Measurements from ENCODE around the gene CCL2. TPM values are rescaled to one million over a fixed set of nuclear protein-coding genes. Genes with fewer than 3 reads are reported as not detected.
A peak's percentile ranks its signal among the peaks of the same experiment; 100 is the strongest.

The CCL2 gene
- total RNA-seq (2021), result 3.7 and 3.9 TPM in 2 replicates
- percentile 46 among the genes with signal in this experiment for Bru-seq, nascent RNA
- BruChase-seq, experiment 1, labeled RNA remaining after a 2-hour chase, result percentile 67 among the genes with signal in this experiment
- percentile 44 among the genes with signal in this experiment for BruChase-seq, experiment 2, labeled RNA remaining after a 6-hour chase
- long read RNA-seq, transcript CCL2-201 (3 exons, 741 nt), result major isoform, 8 of 8 reads
- long read RNA-seq, partial matches to known transcripts, result 0 of 8 reads
- long read RNA-seq, other reads (novel, unspliced or antisense), result 0 of 8 reads

DNA sequence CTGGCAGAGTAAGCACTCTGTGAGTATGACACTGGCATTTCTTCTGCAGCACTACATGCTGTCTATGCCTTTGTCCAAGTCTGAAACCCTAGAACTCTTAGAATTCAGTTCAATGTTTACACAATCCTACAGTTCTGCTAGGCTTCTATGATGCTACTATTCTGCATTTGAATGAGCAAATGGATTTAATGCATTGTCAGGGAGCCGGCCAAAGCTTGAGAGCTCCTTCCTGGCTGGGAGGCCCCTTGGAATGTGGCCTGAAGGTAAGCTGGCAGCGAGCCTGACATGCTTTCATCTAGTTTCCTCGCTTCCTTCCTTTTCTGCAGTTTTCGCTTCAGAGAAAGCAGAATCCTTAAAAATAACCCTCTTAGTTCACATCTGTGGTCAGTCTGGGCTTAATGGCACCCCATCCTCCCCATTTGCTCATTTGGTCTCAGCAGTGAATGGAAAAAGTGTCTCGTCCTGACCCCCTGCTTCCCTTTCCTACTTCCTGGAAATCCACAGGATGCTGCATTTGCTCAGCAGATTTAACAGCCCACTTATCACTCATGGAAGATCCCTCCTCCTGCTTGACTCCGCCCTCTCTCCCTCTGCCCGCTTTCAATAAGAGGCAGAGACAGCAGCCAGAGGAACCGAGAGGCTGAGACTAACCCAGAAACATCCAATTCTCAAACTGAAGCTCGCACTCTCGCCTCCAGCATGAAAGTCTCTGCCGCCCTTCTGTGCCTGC is at the start of gene CCL2:
TSS of gene CCL2 (plus strand) at position 635 of the 730 bp plus-strand sequence. CDS start at position 700, 65 bp downstream.
- H3K4me3 ChIP-seq (ENCODE audit: low read depth, low read length, poor library complexity, severe bottlenecking), result peak within 1 kb of the TSS; percentile 24
- no peaks in the 10 kb centered on the region for H3K36me3 ChIP-seq (ENCODE audit: insufficient read depth, low read length, poor library complexity, severe bottlenecking)
- no peaks in the 10 kb centered on the region for H3K9me3 ChIP-seq (ENCODE audit: low read depth, low read length, poor library complexity, severe bottlenecking)
- intact Hi-C loops (cut with micrococcal nuclease; ENCODE audit: unreplicated experiment), result no loop called here
- no TSS peak for BruUV-seq (replicated peaks)
- ChIA-PET POLR2A (ENCODE audit: low non-redundant PET) (no interaction called here), CTCF (no interaction called here)
- H3K27ac ChIP-seq (ENCODE audit: low read depth, low read length, poor library complexity, severe bottlenecking), result no peak within 1 kb of the TSS
- DNase-seq (ENCODE audit: low spot score), result peak; percentile 47
- no peaks in the 10 kb centered on the region for H3K4me1 ChIP-seq (ENCODE audit: insufficient read depth, low read length, poor library complexity, severe bottlenecking)
- TF ChIP-seq, protein P1, sequence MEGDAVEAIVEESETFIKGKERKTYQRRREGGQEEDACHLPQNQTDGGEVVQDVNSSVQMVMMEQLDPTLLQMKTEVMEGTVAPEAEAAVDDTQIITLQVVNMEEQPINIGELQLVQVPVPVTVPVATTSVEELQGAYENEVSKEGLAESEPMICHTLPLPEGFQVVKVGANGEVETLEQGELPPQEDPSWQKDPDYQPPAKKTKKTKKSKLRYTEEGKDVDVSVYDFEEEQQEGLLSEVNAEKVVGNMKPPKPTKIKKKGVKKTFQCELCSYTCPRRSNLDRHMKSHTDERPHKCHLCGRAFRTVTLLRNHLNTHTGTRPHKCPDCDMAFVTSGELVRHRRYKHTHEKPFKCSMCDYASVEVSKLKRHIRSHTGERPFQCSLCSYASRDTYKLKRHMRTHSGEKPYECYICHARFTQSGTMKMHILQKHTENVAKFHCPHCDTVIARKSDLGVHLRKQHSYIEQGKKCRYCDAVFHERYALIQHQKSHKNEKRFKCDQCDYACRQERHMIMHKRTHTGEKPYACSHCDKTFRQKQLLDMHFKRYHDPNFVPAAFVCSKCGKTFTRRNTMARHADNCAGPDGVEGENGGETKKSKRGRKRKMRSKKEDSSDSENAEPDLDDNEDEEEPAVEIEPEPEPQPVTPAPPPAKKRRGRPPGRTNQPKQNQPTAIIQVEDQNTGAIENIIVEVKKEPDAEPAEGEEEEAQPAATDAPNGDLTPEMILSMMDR (conservative IDR thresholded peaks at IDR 0.05; ENCODE audit: low read depth, low read length), result no peak
- no peak for TF ChIP-seq EZH2 (IDR thresholded peaks at IDR 0.05; ENCODE audit: borderline replicate concordance, low read depth, low read length, poor library complexity, severe bottlenecking)
- H3K27me3 ChIP-seq (replicated peaks; ENCODE audit: insufficient read depth, low read depth, low read length, poor library complexity), result no peaks in the 10 kb centered on the region

DNA sequence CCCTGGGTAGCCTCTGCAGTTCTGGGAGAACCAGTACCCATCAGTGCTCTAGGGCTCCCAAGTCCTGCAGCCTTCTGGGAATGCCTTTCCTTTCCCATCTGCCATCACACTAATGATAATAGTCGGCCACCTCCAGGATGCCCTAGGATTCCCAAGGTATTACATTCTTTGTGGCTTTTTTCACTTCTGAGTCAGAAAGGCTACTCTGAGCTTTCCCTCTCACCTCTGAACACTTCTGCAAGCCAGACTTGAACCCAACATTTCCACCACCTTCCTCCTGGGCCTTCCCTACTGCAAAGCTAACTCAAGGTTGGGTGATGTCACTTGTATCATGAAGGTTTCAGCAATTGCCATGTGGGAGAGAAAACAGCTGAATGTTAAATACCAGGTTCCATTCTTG is 49.7 kb upstream of the CCL2 start:
- no TSS peak for BruUV-seq (replicated peaks)
- Histone ChIP-seq H3K4me3 (ENCODE audit: low read depth, low read length, poor library complexity, severe bottlenecking) (no peak overlapping the region), H3K9me3 (ENCODE audit: low read depth, low read length, poor library complexity, severe bottlenecking) (no peaks in the 10 kb centered on the region), H3K27ac (ENCODE audit: low read depth, low read length, poor library complexity, severe bottlenecking) (no peak overlapping the region), H3K4me1 (ENCODE audit: insufficient read depth, low read length, poor library complexity, severe bottlenecking) (no peaks in the 10 kb centered on the region), H3K27me3 (replicated peaks; ENCODE audit: insufficient read depth, low read depth, low read length, poor library complexity) (no peaks in the 10 kb centered on the region), H3K36me3 (ENCODE audit: insufficient read depth, low read length, poor library complexity, severe bottlenecking) (no peaks in the 10 kb centered on the region)
- ChIA-PET CTCF (no interaction called here), POLR2A (ENCODE audit: low non-redundant PET) (no interaction called here)
- TF ChIP-seq, protein P1 (conservative IDR thresholded peaks at IDR 0.05; ENCODE audit: low read depth, low read length), result no peak
- TF ChIP-seq EZH2 (IDR thresholded peaks at IDR 0.05; ENCODE audit: borderline replicate concordance, low read depth, low read length, poor library complexity, severe bottlenecking), result no peak
- intact Hi-C loops (cut with micrococcal nuclease; ENCODE audit: unreplicated experiment), result no loop called here
- DNase-seq (ENCODE audit: low spot score), result no peak

DNA sequence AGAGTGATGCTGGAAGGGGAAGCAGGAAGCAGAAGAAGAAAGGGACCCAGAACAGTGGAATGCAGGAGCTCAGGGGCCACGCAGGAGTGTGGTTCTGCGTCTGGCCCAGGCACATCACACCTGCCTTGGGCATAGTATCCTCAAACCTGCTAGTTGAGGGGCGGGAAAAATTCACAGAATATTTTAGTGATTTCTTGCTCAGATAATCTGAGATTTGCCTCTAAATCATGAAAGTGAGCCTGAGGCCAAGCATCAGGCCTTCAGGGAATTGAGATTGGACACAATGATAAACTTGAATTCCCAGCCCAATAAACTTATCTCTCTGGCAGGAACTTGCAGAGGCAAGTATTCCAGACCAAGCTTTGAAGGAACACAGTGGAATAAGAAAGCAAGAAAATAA is 48.5 kb upstream of the CCL2 start:
- Histone ChIP-seq H3K36me3 (ENCODE audit: insufficient read depth, low read length, poor library complexity, severe bottlenecking) (no peaks in the 10 kb centered on the region), H3K4me3 (ENCODE audit: low read depth, low read length, poor library complexity, severe bottlenecking) (no peak overlapping the region), H3K4me1 (ENCODE audit: insufficient read depth, low read length, poor library complexity, severe bottlenecking) (no peaks in the 10 kb centered on the region), H3K27ac (ENCODE audit: low read depth, low read length, poor library complexity, severe bottlenecking) (no peak overlapping the region), H3K27me3 (replicated peaks; ENCODE audit: insufficient read depth, low read depth, low read length, poor library complexity) (no peaks in the 10 kb centered on the region), H3K9me3 (ENCODE audit: low read depth, low read length, poor library complexity, severe bottlenecking) (no peaks in the 10 kb centered on the region)
- CTCF ChIA-PET, result no interaction called here
- BruUV-seq (replicated peaks), result no TSS peak
- TF ChIP-seq EZH2 (IDR thresholded peaks at IDR 0.05; ENCODE audit: borderline replicate concordance, low read depth, low read length, poor library complexity, severe bottlenecking), result no peak
- TF ChIP-seq, protein P1 (conservative IDR thresholded peaks at IDR 0.05; ENCODE audit: low read depth, low read length), result no peak
- intact Hi-C loops (cut with micrococcal nuclease; ENCODE audit: unreplicated experiment), result no loop called here
- DNase-seq (ENCODE audit: low spot score), result no peak
- POLR2A ChIA-PET (ENCODE audit: low non-redundant PET), result no interaction called here
